ENCODE measurements around the gene PATZ1.

- TF ChIP-seq CTCF (conservative IDR thresholded peaks at IDR 0.05) (peak; percentile 96), ZFX (IDR thresholded peaks at IDR 0.05) (no peak)
These were observed 32.6 kb downstream of the PATZ1 start for GRCh38 chr22:31313366-31314147.
